Measurements from ENCODE around the gene DLX1.

DNA sequence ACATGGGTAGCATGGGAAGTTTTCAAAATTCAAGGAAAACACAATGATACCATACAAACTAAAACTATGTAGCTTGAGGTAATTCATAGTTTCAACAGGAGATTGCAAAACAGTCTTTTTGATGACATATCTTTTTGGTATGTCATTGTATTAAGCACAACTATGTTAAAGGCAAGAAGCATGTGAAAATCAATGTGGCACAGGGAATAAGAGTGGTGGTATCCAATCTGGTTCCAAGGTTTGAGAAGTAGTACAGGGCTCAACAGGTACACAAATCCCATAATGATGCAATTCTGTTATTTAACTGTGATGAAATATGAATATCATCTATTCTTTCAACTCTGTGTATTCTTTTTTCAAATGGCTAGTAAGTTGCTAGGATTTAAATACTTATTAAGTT lies 33.8 kb downstream of the DLX1 start:
- no peak for TF ChIP-seq POLR2A (IDR thresholded peaks at IDR 0.05)
- no peak for TF ChIP-seq CTCF (IDR thresholded peaks at IDR 0.05)

All from Peyer's patch (tissue), 4 donors.